ENCODE data around the gene PTPRD.

PTPRD gene

DNA sequence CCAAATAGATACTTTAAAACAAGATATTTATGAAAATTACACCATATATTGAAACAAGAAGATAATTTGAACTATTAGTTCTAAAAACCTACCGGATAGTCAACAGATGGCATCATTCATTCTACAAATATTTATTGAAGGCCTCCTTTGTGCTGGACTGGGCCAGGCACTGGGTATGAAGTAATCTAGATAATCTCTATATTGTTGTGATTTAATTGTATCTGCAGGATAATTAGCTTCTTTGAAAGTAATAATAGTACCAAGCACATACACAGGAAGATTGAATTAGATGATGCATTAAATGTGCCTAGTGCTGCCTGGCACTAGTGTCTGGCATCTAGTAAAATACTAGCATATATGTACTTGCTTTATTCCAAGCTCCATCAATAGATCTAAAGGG, 2078.0 kb downstream of the PTPRD start:
- no peak for DNase-seq (ENCODE audit: low spot score)

DNA sequence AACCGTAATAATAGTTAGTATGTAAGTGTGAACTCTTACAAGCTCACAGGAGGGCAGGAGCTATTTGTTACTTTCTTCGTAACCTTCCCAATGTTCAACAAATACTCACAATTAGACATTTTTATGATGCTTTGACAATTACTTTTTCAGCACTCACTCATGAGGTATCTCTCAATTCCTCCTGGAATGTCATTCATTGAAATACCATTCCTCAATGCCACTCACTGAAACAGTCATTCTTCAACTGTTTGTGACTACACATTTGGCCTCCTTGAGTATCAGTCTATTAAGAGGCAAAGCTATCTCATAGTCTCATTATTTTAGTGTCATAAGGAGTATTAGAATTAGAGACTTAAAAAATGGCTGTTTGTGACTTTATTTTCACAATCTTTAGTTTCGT, 2079.1 kb downstream of the PTPRD start:
- no peak for DNase-seq (ENCODE audit: low spot score)

DNA sequence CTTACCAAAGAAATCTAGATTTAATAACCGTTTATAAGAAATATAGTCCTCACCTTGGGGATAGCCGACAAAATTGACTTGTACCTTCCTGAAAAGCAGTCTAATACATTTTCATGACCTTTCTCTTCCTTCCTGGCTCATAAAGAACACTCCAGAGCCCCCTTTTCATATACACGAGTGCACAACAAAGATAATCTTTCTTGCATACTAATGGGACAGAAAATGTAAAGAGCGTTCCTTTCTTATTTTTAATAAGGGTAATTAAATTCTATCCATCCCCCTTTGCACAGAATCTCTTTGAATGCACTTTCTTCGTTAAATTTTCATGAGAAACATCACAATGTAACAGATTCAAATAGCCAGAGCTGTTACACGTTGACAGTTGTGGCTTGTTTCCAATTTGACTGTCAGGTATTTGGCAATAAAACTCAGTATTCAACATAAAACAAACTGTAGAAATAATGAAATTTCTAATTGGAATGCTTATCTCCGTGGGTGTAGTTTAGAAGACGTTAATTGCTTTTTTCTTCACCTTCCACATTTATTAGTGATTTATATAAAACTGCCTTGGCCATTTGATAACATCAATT, 2080.9 kb downstream of the PTPRD start:
- no peak for DNase-seq (ENCODE audit: low spot score)

DNA sequence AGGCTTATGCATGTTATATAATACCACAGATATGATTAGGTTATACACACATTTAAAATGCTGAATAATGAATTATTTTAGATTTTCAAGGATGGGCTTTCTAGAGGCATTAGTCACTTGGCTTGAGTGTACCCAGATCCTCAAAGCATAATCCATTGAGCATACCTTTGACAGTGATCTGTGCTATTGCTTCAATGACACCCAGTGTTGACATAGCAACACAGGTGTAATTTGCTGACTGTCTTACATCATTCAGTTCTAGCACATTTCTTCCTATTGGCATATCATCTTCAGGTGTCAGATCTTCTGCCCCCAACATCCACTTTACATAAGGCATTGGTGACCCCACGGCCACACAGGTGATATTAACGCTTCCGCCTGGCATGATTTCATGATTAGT, 2091.7 kb downstream of the PTPRD start:
- DNase-seq (ENCODE audit: low spot score): peak; percentile 0

DNA sequence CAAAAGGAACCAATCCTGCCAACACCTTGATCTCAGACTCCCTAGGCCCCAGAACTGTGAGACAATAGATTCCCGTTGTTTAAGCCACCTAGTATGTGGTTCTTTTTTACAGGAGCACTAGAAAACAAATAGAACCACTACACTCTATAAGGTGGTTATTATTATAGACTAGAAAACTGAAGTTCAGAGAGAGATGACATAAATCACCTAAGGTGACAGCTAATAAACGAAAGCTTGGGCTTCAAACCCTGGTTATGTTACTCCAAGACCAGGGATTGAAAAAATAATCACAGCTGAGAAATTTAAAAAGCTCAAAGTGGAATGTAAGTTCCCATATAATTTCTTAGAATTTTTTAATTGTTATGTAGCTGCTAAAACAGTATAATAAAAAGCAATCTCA, 2097.1 kb downstream of the PTPRD start:
- DNase-seq (ENCODE audit: low spot score): no peak

DNA sequence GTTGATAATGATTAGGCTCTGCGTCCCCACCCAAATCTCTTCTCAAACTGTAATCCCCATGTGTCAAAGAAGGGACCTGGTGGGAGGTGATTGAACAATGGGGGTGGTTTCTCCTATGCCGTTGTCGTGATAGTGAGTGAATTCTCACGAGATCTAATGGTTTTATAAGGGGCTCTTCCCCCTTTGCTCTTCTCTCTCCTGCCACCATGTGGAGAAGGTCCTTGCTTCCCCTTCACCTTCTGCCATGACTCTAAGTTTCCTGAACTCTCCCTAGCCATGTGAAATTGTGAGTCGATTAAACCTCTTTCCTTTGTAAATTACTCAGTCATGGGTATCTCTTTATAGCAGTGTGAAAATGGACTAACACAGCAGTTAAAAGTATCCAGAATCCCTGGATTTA, 2098.0 kb downstream of the PTPRD start:
- no peak for DNase-seq (ENCODE audit: low spot score)

DNA sequence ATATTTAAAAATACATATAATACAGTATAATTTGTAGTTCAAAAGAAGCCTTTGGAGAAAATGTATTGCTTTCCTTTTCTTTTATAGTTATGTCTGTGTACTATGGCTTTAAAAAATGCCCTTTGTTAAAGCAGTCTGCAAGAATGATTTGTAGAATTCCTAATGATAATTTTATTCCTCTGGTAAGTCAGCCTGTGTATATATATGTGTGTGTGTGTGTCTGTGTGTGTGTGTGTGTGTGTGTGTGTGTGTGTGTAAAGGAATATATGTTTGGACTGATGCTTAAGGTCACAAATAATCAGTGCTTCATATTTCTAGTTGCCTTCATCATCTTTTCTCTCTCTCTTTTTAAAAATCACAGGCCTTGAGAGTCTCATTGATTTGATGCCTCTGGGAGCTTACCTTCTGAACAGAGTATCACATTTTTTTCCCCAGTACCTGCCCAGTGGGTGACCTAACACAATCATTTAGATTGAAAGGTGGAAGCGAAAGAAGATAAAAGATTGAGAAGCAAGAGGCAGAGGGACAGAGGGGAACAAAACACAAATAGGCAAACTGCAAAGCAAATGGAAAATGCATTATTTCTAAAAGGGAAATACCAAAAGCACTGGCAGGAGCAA, 2104.0 kb downstream of the PTPRD start:
- DNase-seq (ENCODE audit: low spot score): no peak

DNA sequence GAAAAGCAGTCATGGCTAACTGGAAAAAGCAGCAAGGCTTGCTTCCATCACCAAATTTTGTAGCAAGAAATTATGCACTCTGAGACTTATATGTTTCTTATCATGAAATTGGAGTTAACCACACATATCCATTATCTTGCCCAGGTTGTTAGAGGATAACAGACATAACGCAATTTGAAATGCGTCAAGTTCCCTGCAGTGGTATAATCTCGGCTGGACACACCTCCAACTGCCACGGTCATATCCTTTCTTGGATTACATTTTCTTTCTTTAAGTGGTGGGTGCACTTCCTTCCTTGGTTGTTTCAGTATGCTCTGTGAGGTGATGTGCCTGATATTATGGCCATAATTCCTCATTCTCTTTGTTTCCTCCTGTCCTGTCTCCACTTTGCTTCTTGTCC, 2118.2 kb downstream of the PTPRD start:
- no peak for DNase-seq (ENCODE audit: low spot score)

DNA sequence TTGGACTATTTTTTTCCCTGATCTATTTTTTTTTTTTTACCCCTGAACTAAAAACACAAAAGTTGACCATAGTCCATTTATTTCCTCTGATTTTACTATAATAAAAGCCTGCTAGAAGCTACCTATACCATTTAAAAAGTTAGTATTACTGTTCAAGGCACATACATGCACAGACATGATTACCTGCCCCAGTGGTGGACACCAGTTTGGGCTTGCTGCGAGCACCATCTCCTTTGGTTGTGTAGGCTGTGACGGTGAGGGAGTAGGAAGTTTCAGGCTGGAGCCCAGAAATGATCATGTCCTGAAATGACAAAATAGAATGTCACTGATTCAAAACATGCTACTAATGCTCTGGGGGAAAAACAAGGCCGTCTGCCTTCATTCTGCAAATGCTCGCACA, 2120.1 kb downstream of the PTPRD start:
- no peak for DNase-seq (ENCODE audit: low spot score)

DNA sequence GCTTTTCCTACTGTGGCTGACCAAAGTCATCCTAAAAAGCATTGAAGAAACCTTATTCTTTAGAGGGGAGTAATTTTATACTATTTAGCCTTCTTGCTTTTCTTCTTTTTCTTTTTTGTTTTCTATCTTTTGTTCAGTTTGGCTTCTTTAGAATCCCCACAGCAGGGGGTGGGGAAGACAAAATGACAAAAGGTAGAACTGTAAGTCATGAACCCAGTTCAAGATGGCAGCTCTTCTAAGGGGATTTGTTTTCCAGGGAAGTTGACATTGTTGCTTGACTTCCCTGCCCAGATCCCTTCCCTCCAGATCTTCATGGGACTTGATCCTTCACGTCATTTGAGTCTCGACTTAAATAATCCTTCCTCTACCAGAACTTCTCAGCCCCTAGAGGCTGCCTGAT, 2120.8 kb downstream of the PTPRD start:
- no peak for DNase-seq (ENCODE audit: low spot score)

DNA sequence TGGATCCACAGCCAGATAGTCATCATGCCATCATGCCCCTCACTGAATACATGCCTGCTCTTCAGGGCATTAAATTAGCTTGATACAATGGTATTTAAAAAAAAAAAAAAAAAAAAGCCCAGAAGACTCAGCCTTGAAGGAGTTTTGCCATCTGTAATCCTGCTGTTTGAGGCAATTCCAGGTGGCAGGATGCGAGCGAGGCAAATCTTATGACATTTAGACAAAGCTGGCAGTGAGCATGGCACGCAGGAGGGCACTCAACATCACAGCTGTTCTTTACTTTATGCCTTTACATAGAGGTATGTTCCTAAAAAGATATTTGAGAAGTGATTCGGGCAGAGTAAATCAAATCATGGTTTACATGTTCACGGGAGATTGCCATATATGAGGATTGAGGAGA, 2121.2 kb downstream of the PTPRD start:
- no peak for DNase-seq (ENCODE audit: low spot score)

DNA sequence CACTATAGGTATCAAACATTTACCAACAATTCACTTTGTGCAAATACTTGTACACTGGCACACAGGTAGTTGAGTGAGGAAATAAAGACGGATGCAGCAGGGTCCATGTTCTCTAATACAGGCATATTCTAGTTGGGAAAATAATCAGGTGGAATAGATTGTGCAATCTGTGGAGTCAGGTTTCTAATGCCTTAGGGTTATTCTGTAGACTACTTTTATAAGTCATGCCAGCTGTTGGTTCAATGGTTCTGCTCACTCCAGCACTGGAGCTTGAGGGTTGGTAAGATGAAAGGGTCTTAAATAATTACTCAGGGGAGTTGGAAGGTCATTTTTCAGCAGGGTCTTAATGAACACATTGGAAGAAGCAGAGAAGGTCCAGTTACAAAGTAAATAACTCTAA, 2123.0 kb downstream of the PTPRD start:
- DNase-seq (ENCODE audit: low spot score): no peak

DNA sequence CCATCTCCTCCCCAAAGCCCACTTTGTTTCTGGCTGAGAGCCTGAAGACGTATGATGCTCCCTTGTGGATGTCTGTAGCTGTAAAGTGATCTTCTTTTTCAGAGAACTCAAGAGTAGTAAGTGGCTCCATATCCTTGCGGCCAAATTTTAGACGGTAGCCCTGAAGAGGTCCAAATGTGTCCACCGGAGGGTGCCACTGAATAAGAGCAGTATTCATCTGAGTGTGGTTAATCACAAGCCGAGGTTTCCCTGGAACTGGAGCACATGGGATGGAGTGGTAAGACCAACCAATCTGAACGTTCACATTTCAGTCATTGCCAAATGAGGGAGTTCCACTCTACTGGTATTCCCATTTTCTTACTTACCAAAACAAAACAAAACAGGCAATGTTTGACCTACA, 2126.7 kb downstream of the PTPRD start:
- DNase-seq (ENCODE audit: low spot score): peak; percentile 5

DNA sequence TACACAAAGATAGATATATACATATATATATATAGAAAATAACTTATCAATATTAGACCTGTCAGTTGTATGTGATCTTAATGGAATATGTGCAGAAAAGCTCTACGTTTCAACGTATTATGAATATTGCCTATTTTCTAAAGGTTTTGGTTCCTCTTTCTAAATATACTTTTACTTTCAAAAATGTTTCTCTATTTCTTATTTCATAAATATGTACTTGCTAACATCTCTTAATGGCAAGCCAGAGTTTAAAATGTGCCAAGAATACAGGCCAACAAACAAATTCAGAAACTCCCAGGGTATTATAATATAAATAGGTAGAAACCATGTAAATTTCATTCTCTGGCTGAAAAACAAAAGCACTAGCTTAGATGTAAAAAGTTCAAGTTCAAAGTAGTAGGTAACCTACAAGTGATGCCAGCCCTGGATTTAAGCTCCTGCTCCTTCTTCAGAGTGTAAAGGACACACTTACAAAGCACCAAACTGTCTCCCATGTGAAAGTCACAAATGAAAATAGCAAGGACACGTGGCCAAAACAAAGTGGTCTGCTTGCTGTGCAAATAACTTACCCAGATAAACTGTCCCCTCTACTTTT, 2128.1 kb downstream of the PTPRD start:
- no peak for DNase-seq (ENCODE audit: low spot score)

DNA sequence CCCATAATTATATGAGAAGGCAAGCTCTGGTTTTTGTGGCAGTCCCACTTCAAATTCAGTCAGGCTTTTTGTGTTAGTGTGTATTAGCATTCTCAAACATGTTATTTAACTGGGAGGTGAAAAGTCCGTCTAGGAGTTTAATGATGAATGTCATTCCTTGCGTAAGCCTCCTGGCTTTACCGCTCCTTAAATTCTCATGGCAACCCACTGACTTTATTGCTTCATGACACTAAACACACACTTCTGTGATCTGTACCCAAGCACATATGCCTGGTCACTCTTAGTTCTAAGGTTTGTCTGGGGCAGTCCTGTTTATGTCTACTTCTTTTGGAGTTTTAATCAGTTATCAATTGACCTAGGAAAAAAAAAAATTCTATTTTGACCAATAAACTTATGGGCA, 2135.4 kb downstream of the PTPRD start:
- DNase-seq (ENCODE audit: low spot score): no peak

DNA sequence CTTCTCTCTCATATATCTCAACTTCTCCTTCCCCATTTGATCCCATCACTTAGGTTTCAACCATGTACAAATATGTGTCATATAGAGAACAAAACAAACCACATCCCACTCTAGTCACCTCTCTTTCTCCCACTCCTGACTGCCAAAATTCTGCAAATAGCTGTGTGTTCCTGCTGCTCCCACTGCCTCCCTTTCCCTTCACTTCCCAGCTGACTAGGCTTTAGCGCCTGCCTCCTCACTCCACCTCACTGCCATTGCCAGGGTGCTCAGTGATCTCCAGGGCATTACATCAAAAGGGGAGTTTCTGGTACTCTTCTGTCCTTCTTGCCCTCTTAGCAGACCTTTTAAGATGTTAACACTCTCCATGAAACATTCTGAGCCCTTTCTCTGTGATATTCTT, 2137.9 kb downstream of the PTPRD start:
- no peak for DNase-seq (ENCODE audit: low spot score)

DNA sequence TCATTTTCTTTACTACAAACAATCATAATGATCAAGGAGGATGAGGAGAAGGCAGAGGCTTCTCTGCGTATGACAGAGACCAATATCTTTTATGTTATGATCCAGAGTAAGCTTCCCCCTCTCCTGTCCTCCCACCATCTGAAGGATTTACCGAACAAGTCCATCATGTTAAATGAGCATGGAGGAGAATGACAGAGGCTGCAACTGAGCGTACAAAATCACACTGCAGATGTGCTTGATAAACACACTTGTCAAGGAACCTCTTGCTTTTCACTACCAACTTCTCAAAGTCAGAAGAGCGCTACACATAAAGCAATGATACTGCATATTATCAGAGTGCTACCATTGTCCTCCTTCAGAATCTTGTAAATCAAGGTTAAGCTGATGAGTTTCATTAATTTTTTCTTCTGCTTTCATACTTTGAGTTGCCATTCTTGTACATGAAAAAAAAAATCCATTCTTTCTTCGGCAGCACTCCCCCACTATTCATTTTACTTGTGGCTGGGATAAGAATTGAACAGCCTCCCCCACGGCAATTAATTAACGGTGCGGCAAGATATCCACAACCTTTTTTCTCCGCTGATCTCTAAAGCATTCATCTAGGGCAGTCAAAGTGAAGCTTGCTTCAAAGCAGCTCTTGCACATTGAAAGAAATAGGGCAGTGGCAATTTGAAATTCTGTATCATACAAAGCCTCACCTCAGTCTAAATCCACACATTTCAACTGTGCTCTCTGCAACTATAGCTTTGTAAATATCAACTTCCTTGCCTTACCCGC, 2139.4 kb downstream of the PTPRD start:
- no peak for DNase-seq (ENCODE audit: low spot score)

DNA sequence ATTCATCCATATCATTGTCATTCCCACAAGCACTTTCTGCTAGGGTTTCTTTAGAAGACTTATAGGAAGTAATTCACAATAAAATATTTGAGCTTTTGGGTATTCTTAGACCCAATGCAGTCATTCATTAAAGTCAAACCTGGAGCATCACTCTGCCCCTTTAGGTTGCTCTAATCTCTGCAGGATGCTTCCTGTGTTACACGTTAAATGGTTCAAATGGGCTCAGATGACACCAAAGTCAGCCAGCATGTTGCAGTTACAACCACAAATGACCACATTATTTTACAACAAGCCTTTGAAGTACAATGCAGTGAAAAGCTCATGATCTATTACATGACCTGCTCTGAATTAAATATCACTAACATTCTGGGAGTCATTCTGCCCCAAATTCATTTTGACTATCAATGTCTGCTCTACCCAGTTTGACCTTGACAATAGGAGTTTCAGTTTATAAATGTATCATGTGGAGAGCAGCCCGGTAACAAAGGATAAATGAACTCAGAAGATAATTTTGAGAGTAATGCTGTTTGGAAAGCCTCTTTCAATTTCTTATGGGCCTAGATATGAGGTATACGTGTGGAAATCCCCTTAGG, 2144.7 kb downstream of the PTPRD start:
- DNase-seq (ENCODE audit: low spot score): no peak

DNA sequence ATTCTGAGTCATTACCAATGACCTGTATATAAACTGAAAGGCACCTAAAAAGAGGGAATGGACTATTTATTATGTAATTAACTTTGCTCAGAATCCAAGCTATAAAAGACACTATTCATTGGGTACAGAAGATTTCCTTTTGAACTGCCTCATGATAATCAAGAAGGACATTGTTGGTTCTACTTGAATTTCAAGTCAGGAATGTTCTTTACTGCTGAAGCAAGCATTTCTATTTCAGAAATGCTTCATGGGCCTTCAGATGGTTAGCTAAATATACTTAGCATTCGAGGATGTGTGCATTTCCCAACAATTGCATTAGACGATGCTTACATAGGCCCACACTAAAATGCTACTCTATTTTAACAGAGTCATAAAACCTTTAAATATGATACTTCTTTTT, 2155.0 kb downstream of the PTPRD start:
- DNase-seq (ENCODE audit: low spot score): no peak

DNA sequence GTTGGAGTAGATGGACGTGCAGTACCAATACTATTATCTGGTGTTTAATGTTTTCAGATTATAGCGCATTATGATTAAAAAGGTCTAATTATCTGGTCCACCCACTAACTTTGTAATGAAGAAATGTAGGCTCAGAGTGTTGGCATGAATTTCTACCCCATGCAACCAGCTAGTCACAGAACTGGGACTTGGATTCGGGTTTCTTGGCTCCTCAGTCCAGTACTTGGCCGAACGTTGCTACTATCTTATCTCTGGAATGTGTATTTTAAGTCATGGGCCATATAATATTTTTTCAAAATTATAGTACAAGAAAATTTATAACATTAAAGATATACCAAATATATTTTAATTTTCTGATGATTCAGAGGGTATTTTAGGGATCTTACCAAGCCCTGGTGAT, 2155.7 kb downstream of the PTPRD start:
- DNase-seq (ENCODE audit: low spot score): no peak

DNA sequence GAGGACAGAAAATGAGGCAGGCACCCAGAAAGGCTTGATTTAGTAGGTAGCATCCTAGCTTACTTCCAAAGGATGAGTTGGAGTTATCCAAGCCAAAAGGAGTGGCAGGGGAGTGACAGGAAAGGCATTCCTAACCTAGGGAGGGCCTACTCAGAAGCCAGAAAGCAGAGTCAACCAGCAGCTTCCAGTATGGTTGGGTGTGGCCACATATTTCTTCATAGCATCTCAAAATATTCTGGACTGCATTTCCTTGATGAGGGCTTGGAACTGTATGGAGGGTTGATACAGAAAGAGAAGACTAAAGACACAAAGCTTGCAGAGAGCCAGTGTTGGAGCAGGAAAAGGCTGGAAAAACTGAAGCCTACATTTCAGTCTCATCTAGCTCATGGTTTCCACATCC, 2156.5 kb downstream of the PTPRD start:
- no peak for DNase-seq (ENCODE audit: low spot score)

DNA sequence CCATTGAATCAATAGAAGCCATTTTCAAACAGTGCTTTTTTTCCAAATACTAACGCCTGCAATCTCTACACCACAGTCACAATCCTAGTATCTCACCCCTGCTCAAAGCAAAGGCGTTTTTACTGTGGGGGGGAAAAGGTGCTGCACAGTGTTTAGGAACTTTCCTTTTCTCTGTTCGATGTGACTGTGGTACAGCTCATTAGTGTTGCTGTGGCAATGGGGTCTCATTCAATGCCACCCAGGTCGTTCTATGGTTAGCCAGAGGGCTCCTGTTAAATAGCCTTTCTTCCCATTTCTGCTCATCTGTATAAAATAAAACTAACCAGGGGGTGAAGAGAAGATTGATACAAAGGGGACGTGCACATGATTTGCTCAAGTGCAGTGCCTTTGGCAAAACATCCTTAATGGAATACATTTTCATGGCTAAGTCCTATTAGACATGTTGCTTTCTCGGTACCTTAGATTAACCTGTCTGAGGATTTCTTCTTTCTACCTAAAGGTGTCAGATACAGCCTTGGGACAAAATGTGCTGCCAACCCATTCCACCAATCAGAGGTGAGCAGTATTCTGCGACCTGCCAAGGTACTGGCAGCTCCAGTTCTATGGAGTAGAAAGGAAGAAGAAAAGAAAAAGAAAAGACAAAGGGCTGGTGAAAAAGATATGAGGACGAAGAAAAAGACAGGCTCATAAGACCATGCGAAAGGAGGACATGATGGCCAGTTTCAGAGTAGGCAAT, 2161.8 kb downstream of the PTPRD start:
- no peak for DNase-seq (ENCODE audit: low spot score)
